Lower leg skin (tissue), 3 donors: Measurements from ENCODE around the gene SORCS2.

Experiments
- POLR2A ChIP-seq, 2 donors: fragments of 450-650 bp; IDR thresholded peaks; one replicate each; pipeline ENCODE4 v1.6.1; 2016 to 2017; ENCODE audit warnings: antibody characterized with exemption in 2 of 2, mild to moderate bottlenecking in 1 of 2, moderate library complexity in 1 of 2
- TF ChIP-seq, protein P1 (sequence below), 3 donors: fragments of 450-650 bp; IDR thresholded peaks; one replicate each; pipeline ENCODE4 v1.5.1; 2016; ENCODE audit warnings: antibody characterized with exemption in 3 of 3, mild to moderate bottlenecking in 3 of 3, moderate library complexity in 2 of 3

DNA sequence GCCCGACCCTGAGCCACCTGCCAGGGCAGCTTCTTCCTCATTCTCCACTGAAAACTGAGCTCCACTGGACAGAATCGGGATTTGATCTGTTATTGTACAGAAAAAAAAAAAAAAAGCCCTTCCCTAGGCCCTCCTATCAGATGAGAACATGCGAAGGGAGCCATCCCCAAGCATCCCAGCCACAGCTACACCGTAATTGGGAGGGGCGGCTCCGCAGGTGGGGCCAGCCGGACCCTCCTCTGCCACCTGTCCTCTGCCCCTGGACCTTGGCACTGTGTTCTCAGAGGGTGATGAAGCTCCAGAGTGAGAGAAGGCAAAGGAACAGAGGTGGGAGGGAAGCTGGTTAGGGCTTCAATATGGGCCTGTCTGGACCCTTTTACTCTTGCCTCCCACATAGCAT lies 482.4 kb downstream of the SORCS2 start:
- TF ChIP-seq, protein P1, sequence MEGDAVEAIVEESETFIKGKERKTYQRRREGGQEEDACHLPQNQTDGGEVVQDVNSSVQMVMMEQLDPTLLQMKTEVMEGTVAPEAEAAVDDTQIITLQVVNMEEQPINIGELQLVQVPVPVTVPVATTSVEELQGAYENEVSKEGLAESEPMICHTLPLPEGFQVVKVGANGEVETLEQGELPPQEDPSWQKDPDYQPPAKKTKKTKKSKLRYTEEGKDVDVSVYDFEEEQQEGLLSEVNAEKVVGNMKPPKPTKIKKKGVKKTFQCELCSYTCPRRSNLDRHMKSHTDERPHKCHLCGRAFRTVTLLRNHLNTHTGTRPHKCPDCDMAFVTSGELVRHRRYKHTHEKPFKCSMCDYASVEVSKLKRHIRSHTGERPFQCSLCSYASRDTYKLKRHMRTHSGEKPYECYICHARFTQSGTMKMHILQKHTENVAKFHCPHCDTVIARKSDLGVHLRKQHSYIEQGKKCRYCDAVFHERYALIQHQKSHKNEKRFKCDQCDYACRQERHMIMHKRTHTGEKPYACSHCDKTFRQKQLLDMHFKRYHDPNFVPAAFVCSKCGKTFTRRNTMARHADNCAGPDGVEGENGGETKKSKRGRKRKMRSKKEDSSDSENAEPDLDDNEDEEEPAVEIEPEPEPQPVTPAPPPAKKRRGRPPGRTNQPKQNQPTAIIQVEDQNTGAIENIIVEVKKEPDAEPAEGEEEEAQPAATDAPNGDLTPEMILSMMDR (IDR thresholded peaks at IDR 0.05) = no peak
- TF ChIP-seq POLR2A (IDR thresholded peaks at IDR 0.05) = no peak
